ENCODE measurements around the gene CTDNEP1.

CTDNEP1 gene

GRCh38 chr17:7204336-7204735, 47.2 kb downstream of the CTDNEP1 start:
- Histone ChIP-seq H3K36me3 (ENCODE audit: insufficient read depth, low read length) (peaks cover 28% of the 10 kb centered on the region; the same call in 1 of the 2 replicates), H3F3A (ENCODE audit: low read depth) (no peaks in the 10 kb centered on the region), H4K20me1 (ENCODE audit: insufficient read depth, low read length, poor library complexity, severe bottlenecking) (peaks cover 2% of the 10 kb centered on the region), H2AFZ (ENCODE audit: low read length) (no peak overlapping the region), H3K9me2 (replicated peaks; ENCODE audit: low read depth, low read length) (no peaks in the 10 kb centered on the region), H3K9ac (ENCODE audit: low read depth, low read length, poor library complexity, severe bottlenecking) (no peak overlapping the region), H3K27me3 (ENCODE audit: insufficient read depth, low read length, poor library complexity, severe bottlenecking) (no peaks in the 10 kb centered on the region), H3K9me3 (ENCODE audit: insufficient read depth, low read depth, low read length) (no peaks in the 10 kb centered on the region), H3K4me1 (ENCODE audit: insufficient read depth, low read length, poor library complexity, severe bottlenecking) (no peaks in the 10 kb centered on the region), H3K79me2 (ENCODE audit: insufficient read depth, low read length) (no peaks in the 10 kb centered on the region), H3K4me3 (ENCODE audit: low read length, poor library complexity, severe bottlenecking) (no peak overlapping the region), H3K4me2 (ENCODE audit: low read depth, low read length, poor library complexity, severe bottlenecking) (no peak overlapping the region)
- TF ChIP-seq CTCF (conservative IDR thresholded peaks at IDR 0.05; ENCODE audit: low read length) (no peak), EZH2phosphoT487 (IDR thresholded peaks at IDR 0.05; ENCODE audit: borderline replicate concordance) (no peak)

GRCh38 chr17:7203391-7203790, 48.1 kb downstream of the CTDNEP1 start:
- Histone ChIP-seq H3K9me3 (ENCODE audit: insufficient read depth, low read depth, low read length) (no peaks in the 10 kb centered on the region), H3K4me3 (ENCODE audit: low read length, poor library complexity, severe bottlenecking) (no peak overlapping the region), H3K4me2 (ENCODE audit: low read depth, low read length, poor library complexity, severe bottlenecking) (no peak overlapping the region), H3K79me2 (ENCODE audit: insufficient read depth, low read length) (no peaks in the 10 kb centered on the region), H2AFZ (ENCODE audit: low read length) (no peak overlapping the region), H3K9me2 (replicated peaks; ENCODE audit: low read depth, low read length) (no peaks in the 10 kb centered on the region), H3K36me3 (ENCODE audit: insufficient read depth, low read length) (peaks cover 28% of the 10 kb centered on the region; the same call in 1 of the 2 replicates), H3K27me3 (ENCODE audit: insufficient read depth, low read length, poor library complexity, severe bottlenecking) (no peaks in the 10 kb centered on the region), H3K4me1 (ENCODE audit: insufficient read depth, low read length, poor library complexity, severe bottlenecking) (no peaks in the 10 kb centered on the region), H3K9ac (ENCODE audit: low read depth, low read length, poor library complexity, severe bottlenecking) (no peak overlapping the region), H3F3A (ENCODE audit: low read depth) (no peaks in the 10 kb centered on the region), H4K20me1 (ENCODE audit: insufficient read depth, low read length, poor library complexity, severe bottlenecking) (peaks cover 2% of the 10 kb centered on the region)
- TF ChIP-seq EZH2phosphoT487 (IDR thresholded peaks at IDR 0.05; ENCODE audit: borderline replicate concordance) = no peak
- TF ChIP-seq CTCF (conservative IDR thresholded peaks at IDR 0.05; ENCODE audit: low read length) = no peak

- Histone ChIP-seq H3K4me1 (ENCODE audit: insufficient read depth, low read length, poor library complexity, severe bottlenecking) (no peaks in the 10 kb centered on the region), H3K9me2 (replicated peaks; ENCODE audit: low read depth, low read length) (no peaks in the 10 kb centered on the region), H3K4me3 (ENCODE audit: low read length, poor library complexity, severe bottlenecking) (no peak overlapping the region), H3K9ac (ENCODE audit: low read depth, low read length, poor library complexity, severe bottlenecking) (no peak overlapping the region), H2AFZ (ENCODE audit: low read length) (no peak overlapping the region), H3F3A (ENCODE audit: low read depth) (no peaks in the 10 kb centered on the region), H3K4me2 (ENCODE audit: low read depth, low read length, poor library complexity, severe bottlenecking) (no peak overlapping the region), H3K79me2 (ENCODE audit: insufficient read depth, low read length) (no peaks in the 10 kb centered on the region), H3K9me3 (ENCODE audit: insufficient read depth, low read depth, low read length) (no peaks in the 10 kb centered on the region), H3K27me3 (ENCODE audit: insufficient read depth, low read length, poor library complexity, severe bottlenecking) (no peaks in the 10 kb centered on the region), H4K20me1 (ENCODE audit: insufficient read depth, low read length, poor library complexity, severe bottlenecking) (no peaks in the 10 kb centered on the region), H3K36me3 (ENCODE audit: insufficient read depth, low read length) (peaks cover 39% of the 10 kb centered on the region; the same call in 1 of the 2 replicates)
- TF ChIP-seq CTCF (conservative IDR thresholded peaks at IDR 0.05; ENCODE audit: low read length) = no peak
- no peak for TF ChIP-seq EZH2phosphoT487 (IDR thresholded peaks at IDR 0.05; ENCODE audit: borderline replicate concordance)
These were observed 54.7 kb downstream of the CTDNEP1 start for GRCh38 chr17:7196651-7197401.

All from Loucy (cell line).